IPS-NIHi11 (cell line): ENCODE data around the gene KCNIP4.

Experiments used
- DNase-seq: peaks from one replicate; pipeline ENCODE4 v3.0.0; 2012; ENCODE audit warnings: mixed read lengths, low spot score

KCNIP4 gene

DNA sequence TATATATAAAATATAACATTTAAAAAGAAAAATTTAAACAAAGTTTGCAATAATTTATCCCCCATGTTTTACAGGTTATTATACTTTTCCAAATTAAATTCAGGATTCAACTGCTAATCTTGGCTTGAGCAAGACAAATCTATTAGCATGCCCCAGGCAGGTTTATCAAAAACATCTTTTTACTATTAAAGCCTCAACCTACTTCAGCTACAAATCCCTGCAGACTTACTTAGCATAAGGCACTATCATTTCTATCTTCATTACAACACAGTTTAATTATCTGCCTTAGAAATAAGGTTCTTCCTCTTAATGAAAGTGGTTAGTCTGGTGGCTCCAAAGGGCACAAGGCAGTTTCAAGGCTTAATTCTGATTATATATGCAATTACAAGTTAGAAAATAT is 770.7 kb downstream of the KCNIP4 start:
- DNase-seq: no peak

DNA sequence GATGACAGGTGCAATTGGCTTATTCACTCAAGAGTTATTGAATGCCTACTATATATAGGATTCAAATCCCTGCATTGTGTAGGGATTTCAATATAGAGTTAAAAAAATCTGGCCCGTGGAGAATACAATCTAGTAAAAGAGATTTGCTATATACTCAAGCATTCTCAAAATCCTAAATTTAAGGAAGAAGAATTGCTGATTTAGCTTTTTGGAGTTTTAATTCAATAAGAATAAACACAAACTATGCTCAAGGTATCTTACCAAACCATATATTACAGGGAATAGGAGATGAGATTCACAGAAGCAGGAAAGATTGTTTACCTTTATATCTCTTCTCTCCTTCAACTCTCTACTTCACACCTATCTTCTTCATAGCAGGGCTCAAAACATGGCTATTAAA is 771.5 kb downstream of the KCNIP4 start:
- DNase-seq: no peak

DNA sequence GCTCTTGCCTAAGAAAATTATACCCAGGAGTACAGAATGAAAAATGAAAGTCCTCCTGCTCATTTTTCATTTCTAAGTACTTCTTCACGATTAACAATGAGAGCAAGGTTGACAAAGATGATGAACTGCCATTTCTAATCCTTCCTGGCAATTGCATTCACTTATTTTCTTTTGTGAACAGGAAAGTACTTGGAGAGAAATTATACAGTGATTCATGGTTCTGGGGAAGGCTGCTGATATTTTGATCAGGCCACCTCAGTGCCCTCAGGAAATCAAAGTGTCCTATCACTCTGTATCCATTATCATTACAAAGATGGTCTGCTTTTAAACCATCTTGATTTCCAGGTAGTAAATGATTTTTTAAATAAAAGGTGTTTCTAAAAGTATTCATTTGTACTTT is 780.9 kb downstream of the KCNIP4 start:
- DNase-seq: no peak

DNA sequence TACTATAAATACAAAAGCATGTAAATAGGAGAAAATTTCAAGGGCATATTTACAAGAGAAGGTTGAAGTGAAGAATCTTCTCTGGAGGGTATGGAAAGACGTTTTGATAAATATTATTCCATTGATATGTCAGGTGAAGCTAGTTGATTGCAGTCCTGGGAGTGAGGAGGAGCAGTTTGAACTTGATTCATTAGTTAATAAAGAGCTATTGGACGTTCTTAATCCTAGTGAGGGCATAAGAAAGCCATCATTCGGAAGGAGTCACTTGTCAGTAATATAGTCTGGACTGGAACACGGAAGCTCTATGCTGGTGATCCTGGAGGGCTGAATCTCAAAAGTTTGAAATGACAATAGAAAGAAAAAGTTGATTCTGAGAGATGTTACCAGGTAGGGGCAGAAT is 793.2 kb downstream of the KCNIP4 start:
- DNase-seq: no peak

DNA sequence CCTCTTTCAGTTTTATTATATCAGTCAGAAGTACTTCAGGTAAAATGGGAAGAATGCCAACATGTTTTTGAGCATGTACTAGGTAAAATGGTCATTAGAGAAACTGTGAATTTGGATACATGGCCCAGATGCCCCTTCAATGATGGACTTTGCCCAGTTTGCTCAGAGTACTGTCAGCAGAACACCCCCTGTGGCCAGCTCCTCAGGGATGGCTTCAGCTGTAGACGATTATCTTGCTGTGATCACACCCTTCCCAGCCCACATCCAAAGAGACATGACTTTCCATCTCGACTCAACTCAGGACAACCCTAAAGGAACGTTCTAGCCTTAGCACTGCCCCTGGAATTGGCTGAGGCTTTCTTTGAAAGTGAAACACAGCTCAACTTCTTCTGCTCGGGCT is 809.2 kb downstream of the KCNIP4 start:
- no peak for DNase-seq

DNA sequence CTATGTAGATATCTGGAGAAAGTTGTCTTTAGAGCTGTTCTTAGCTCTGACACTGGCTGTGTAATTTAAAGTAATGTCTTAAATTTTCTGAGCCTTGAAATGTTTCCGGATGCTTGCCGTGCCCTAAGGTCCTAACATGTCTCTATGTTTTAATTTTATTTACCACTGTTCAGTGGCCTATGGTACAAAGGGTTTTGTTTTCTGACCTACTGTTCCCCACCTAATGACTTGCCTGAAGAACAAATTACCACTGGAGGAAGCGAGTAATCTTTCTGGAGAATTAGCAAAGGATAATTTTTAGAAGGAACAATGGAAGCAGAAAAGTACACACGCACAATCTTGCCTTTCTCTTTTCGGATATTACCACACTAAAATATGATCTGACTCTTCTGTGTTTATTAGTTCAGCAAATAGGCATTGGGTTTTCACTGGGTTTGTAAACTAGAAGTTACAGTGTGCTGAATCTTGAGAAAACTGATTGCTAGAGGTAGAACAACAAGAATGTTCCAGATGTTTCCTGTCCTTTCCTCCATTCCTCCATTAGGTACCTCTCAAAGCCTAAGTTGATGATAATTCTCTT is 812.4 kb downstream of the KCNIP4 start:
- DNase-seq: no peak

DNA sequence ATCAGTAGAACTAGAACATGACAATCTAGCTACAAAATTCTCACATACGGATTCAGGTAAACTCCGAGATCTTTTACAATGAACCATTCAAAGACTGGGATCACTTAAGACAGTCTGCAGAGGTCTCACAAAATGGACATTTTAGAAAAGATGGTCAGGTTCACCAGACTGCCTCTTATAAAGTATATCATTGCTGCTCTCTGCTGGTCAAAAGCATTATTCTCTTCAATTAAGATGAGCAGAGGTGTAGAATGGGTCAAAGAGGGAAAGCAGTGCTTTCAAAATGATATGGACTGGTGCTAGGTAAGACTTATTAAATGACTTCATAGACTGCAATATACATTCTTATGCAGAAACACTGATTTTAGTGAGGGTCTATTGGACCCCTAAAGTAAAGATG is 813.6 kb downstream of the KCNIP4 start:
- no peak for DNase-seq

DNA sequence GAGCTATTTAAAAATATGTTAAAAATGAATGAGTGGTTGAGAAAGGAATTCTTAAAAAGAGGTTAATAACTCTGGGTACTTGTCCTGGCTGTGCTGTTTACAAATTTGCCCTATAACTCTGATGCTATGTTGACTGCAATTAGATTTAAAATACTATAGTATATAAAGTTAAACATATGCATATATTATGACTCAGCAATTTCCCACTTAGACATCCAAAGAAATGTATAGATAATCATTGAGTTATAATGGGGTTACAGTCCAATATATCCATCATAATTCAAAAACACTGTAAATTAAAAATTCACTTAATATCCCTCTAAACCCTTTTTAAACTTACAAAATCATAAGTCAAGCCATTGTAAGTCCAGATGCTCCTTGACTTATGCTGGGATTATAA is 818.0 kb downstream of the KCNIP4 start:
- DNase-seq: no peak

DNA sequence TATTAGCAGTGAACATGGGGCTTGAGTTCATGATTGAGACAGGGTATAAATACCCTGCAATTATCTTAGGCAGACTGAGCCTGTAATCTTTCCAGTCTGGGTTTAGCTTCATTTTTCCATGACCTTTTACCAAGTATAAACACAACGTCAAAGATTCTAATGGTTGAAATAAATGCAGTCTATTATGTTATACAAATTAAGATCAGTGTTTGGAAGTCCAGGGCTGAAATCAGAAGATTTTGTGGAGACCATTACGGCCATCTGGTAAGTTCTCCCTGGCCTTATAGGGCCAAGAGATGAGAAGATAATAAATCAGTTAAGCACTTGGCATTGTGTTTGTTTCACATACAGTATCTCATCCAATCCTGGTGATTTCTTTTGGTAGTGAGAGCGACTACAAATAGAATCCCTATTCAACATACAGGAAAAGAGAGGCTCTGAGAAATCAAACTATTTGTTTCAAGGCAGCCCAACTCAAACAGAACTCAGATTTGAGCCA is 822.5 kb downstream of the KCNIP4 start:
- DNase-seq: no peak

DNA sequence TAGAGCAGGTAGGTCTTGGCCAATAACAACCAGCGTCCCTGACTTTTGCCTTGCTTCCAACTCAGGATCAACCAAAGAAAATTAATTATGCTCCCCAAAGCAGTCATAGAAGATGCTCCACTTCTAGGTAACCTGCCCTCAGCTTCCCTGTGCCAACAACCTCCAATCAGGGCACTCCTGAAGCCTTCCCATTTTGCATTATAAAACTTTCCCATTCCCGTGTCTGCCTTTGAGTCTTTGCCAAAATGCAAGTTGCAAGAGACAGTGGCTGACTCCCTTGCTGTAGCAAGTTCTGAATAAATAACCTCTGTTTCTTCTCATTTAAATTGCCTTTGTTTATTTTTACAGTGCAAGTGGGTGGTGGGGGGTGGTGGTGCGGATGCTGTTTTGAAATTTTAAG is 830.3 kb downstream of the KCNIP4 start:
- no peak for DNase-seq

DNA sequence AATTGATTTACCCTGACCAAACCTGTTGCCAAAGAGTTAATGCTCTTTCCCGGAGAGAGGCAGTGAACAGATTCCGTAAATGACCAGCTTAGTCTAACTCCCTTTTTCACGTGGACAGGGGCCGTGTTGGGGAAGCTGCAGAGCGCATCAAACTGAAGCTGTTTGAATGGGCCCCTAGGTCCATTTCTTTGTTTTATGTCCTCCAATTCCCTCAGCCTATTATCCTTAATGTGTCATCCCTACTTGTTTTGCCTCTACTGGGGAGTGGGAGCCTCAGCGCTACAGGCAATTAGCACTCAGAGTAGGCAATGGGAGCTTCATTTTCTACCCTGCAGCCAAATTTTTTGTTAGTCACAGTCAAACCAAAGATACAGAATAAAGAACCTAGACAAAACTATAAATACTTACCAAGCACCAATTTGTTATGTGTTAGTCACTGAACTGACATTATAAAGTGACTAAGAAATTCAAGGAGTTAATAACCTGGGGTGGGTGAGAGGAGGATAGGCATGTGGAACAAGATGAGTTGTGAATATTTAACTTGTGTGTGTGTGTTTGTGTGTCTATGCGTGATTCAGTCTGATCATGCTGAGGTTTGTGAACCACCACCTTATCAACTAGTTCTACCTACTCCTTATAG is 830.9 kb downstream of the KCNIP4 start:
- no peak for DNase-seq

DNA sequence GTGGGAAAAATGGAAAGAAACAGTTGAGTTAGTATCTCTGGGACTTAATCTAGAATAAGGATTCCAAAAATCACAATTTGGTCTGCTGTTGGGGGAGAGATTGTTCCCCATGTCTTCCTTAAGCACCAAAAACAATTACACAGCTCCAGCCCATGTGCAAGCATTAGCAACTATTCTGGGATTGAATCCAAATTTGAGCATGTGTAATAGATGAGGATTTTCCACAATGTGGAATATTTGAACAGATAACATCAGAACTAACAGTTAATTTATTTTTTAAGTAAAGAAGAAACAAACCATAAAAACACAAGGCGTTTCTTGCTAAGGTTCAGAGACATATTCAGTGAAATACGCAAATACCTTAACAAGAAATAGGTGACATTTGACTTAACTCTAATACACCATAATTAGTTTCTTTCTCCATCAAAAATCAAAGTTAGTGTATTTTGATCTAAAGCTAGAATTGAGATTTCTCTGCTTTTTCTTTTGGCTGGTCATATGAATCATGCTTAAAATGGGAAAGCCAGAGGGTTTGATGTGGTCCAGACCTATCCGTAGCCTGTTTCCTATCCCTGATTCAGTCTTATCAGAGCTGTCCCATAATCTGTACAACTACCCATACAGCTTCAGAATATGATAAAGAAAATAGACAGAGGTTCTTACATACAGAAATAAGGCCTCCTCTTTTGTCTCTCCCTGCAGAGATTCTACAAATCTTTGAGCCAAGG is 834.9 kb downstream of the KCNIP4 start:
- no peak for DNase-seq

DNA sequence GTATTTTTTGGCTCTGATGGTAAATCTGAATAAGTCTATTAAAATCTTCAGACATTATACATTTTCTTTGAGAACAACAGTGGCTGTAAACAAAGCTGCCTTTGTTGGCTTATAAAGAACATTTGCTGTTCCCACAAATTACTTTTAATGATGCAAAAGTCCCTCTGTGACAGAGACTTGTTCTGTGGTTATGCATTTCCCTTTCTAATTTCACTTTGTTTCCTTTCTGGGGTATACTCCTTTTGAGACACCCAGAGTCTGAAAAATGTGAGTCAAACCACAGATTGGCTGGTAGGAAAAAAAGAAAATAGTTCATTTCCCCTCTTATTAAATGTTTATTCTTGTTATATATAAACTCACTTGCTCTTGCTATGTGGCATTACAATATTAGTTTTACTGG is 845.9 kb downstream of the KCNIP4 start:
- no peak for DNase-seq

DNA sequence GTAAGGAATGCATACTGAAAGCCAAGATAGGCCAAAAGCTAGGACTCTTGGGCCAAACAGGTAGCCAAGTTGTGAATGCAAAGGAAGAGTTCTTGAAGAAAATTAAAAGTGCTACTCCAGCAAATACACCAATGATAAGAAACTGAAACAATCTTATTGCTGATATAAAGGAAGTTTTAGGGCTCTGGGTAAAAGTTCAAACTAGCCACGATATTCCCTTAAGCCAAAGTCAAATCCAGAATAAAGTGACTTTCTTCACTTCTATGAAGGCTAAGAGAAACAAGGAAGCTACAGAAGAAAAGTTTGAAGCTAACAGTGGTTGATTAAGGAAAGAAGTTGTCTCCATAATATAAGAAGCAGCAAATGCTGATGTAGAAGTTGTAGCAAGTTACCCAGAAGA is 850.7 kb downstream of the KCNIP4 start:
- DNase-seq: no peak

DNA sequence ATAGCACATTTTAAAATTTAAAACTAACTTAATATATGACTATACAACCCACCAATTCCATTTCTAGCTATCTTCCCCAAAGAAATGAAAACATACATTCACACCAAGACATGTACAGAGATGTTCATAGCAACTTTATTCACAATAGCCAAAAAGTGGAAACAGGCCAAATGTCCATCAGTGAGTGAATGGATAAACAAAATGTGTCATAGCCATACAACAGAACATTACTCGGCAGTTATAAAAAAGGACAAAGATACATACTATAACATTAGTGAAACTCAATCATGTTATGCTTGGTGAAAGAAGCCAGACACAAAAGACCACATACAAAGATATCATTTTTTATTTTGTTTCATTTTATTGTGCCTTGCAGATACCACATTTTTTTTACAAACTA is 851.5 kb downstream of the KCNIP4 start:
- no peak for DNase-seq

DNA sequence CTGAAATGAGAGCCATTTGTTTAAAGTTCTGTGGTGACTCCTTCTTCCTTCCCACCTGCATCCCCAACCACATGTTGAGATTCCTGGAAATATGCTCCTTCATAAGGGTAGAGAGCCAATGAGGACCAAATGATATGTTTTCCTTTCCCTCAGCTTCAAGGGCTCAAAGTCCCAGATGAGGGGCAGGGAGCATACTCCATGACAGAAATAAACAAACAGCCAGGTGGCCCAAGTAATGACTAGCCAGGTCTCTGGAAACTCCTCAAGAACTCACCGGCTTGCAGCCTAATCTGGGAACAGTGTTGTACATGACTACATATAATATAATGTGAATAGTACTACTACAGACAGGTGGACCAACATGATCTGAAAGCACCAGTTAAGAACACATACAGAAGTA is 856.0 kb downstream of the KCNIP4 start:
- DNase-seq: no peak

DNA sequence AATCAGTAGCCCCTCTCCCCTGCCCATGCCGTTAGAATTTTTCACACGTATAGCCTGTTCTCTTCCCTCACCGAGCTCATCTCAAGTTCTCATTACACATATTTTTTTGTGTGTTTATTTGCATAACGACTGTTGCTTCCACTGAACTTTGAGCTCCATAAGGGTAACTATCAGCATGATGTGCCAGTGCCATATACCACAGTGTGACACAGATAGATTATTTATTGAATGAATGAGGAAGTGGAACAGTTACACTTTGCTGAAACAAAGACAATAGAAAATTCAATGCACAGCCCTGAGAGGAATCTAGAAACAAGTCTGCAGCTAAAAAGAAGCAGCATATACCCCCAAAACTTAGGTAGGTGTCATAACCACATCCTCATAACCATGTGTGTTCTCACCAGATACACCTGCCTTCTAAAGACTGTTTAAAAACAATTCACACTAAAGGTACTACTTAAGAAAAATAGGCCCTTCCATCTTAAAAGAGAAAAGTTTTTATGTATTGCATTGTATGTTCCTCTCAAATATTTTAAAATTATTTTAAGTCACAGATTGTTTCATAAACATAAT is 858.4 kb downstream of the KCNIP4 start:
- no peak for DNase-seq

DNA sequence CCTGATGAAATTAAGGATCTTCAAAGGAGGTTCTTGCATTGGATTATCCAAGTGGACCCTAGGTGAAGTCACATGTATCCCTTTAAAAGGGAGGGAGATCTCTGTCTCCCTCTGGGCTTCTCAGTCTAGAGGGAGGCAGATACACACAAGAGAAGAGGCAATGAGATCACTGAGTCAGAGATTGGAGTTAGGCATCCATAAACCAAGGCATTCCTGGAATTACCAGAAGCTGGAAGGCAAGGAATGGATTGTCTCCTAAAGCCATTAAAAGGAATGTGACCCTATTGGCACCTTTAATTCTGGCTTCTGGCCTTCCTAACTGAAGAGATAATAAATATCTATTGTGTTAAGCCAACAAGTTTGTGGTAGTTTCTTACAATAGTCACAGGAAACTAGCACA is 865.2 kb downstream of the KCNIP4 start:
- no peak for DNase-seq

DNA sequence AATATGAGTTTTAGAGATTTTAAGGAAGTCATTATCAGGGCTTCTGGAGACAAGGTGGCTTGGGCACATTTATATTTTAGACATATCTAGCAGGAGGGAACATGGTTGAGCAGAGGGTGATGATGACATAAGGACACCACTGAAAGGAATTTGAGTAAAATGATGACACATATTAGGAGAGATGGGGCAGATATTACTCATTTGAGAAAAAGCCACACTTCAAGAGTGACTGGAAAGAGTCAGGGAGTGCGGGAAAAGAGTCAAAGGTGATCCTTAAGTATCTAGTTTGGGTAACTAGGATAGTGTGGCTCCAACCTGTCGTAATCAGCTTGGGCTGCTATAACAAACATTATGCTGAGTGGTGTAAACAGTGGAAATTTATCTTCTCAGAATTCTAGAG is 870.6 kb downstream of the KCNIP4 start:
- no peak for DNase-seq

DNA sequence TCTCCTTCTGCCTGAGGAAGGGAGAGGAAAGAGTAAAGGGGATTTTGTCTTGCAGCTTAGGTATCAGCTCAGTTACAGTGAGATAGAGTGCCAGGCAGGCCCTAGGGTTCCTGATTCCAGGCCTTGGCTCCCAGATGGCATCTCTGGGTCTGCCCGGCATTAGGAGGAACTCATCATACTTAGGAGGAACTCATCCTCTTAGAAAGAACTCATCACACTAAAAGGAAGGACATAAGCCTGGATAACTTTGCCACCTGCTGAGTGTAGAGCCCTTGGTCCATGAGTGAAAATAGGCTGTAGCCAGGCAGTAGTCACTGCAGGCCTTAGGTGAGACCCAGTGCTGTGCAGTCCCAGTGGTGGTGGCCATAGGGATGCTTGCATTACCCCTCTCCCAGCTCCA is 881.2 kb downstream of the KCNIP4 start:
- no peak for DNase-seq

DNA sequence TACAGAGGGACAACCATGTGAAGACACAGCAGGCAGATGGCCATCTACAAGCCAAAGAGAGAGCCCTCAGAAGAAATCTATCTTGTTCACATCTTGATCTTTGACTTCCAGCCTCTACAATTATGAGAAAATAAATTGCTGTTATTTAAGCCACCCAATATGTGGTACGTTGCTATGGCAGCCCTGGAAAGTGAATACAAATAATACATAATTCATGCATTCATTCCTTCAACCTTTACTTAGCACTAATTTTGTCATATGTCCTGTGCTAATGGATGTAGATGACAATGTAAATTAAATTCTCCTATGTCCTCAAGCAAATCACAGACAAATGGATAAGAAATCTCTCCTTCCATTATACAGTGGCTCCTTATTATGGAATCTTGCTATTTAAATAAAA is 886.7 kb downstream of the KCNIP4 start:
- DNase-seq: no peak

DNA sequence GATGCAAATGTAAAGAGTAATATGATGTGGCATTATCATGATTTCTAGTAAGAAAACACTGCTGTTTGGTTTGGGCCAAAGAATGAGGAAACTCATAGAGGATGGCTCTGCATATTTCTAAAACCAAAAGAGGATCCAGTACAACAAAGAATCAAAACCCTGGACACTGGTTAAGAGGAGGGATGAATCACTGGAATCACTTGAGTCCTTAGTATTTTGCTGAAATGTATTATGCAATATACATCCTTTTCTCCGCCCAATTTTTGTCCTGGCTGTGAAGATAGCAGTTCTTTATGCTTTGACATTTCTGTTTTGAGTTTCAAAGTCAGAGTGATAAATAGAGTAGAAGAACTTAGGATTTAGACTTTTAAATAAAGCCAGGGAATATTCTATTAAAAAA is 902.4 kb downstream of the KCNIP4 start:
- DNase-seq: no peak

DNA sequence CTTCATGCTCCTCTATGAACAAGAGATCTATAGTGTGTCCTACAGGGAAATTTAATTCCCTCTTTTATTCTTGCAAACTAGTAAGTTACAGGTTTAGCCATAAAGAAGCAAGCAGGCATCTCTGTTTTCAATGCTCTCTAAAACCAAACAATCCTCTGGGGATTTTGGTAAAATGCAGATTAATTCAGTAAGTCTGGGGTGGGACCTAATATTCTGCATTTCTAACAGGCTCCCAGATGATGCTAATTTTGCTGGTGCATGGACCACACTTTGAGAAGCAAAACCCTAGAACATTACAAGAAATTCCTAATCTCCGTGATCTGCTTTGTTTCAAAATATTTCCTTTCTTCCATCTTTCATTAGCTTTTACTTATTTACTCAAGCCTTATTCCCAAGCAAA is 903.5 kb downstream of the KCNIP4 start:
- no peak for DNase-seq
